ENCODE measurements around the gene CNGA1.

CNGA1 gene

GRCh38 chr4:47972721-47973120 lies 43.8 kb downstream of the CNGA1 start:
- H3K9ac ChIP-seq (ENCODE audit: low read depth, low read length), result no peak overlapping the region
- no peak overlapping the region for H2AFZ ChIP-seq (ENCODE audit: low read depth, low read length)
- no peaks in the 10 kb centered on the region for H3K27me3 ChIP-seq (ENCODE audit: insufficient read depth, low read length, poor library complexity)
- ATAC-seq (ENCODE audit: insufficient read depth, low read depth), result no peak
- no peak overlapping the region for H3K27ac ChIP-seq (ENCODE audit: low read length)
- DNase-seq, result no peak
- H3K4me2 ChIP-seq (ENCODE audit: insufficient read depth, low read length), result no peak overlapping the region
- no peak overlapping the region for H3K4me3 ChIP-seq (ENCODE audit: low read depth in 1 of 2, low read length in 2 of 2)
- no peaks in the 10 kb centered on the region for H3K36me3 ChIP-seq (ENCODE audit: insufficient read depth, low read length)
- no peaks in the 10 kb centered on the region for H3K4me1 ChIP-seq (ENCODE audit: insufficient read depth, low read length)
- no peaks in the 10 kb centered on the region for H4K20me1 ChIP-seq (ENCODE audit: insufficient read depth, low read length)
- no peak for TF ChIP-seq CTCF (IDR thresholded peaks at IDR 0.05; ENCODE audit: borderline replicate concordance, extremely low read depth, low read length, poor library complexity, severe bottlenecking)
- no peak for TF ChIP-seq EZH2 (IDR thresholded peaks at IDR 0.05; ENCODE audit: borderline replicate concordance, low read depth, low read length, severe bottlenecking)
- H3K79me2 ChIP-seq (ENCODE audit: insufficient read depth, low read length), result no peaks in the 10 kb centered on the region
- no peaks in the 10 kb centered on the region for H3K9me3 ChIP-seq (ENCODE audit: insufficient read depth, low read length, severe bottlenecking)

GRCh38 chr4:47972181-47972580 lies 44.3 kb downstream of the CNGA1 start:
- TF ChIP-seq CTCF (IDR thresholded peaks at IDR 0.05; ENCODE audit: borderline replicate concordance, extremely low read depth, low read length, poor library complexity, severe bottlenecking) (no peak), EZH2 (IDR thresholded peaks at IDR 0.05; ENCODE audit: borderline replicate concordance, low read depth, low read length, severe bottlenecking) (no peak)
- no peak overlapping the region for H3K9ac ChIP-seq (ENCODE audit: low read depth, low read length)
- H3K9me3 ChIP-seq (ENCODE audit: insufficient read depth, low read length, severe bottlenecking), result no peaks in the 10 kb centered on the region
- H3K27ac ChIP-seq (ENCODE audit: low read length), result no peak overlapping the region
- no peak overlapping the region for H3K4me3 ChIP-seq (ENCODE audit: low read depth in 1 of 2, low read length in 2 of 2)
- H3K79me2 ChIP-seq (ENCODE audit: insufficient read depth, low read length), result no peaks in the 10 kb centered on the region
- H3K36me3 ChIP-seq (ENCODE audit: insufficient read depth, low read length), result no peaks in the 10 kb centered on the region
- H2AFZ ChIP-seq (ENCODE audit: low read depth, low read length), result no peak overlapping the region
- no peak for DNase-seq
- H3K4me2 ChIP-seq (ENCODE audit: insufficient read depth, low read length), result no peak overlapping the region
- H3K4me1 ChIP-seq (ENCODE audit: insufficient read depth, low read length), result no peaks in the 10 kb centered on the region
- ATAC-seq (ENCODE audit: insufficient read depth, low read depth), result no peak
- H4K20me1 ChIP-seq (ENCODE audit: insufficient read depth, low read length), result no peaks in the 10 kb centered on the region
- no peaks in the 10 kb centered on the region for H3K27me3 ChIP-seq (ENCODE audit: insufficient read depth, low read length, poor library complexity)

GRCh38 chr4:47968847-47969246 lies 47.6 kb downstream of the CNGA1 start:
- Histone ChIP-seq H3K79me2 (ENCODE audit: insufficient read depth, low read length) (no peaks in the 10 kb centered on the region), H3K4me2 (ENCODE audit: insufficient read depth, low read length) (no peak overlapping the region), H3K27ac (ENCODE audit: low read length) (no peak overlapping the region), H3K27me3 (ENCODE audit: insufficient read depth, low read length, poor library complexity) (no peaks in the 10 kb centered on the region), H3K36me3 (ENCODE audit: insufficient read depth, low read length) (no peaks in the 10 kb centered on the region), H3K4me3 (ENCODE audit: low read depth in 1 of 2, low read length in 2 of 2) (no peak overlapping the region), H3K9ac (ENCODE audit: low read depth, low read length) (no peak overlapping the region), H3K4me1 (ENCODE audit: insufficient read depth, low read length) (no peaks in the 10 kb centered on the region), H3K9me3 (ENCODE audit: insufficient read depth, low read length, severe bottlenecking) (no peaks in the 10 kb centered on the region), H2AFZ (ENCODE audit: low read depth, low read length) (no peak overlapping the region), H4K20me1 (ENCODE audit: insufficient read depth, low read length) (no peaks in the 10 kb centered on the region)
- no peak for TF ChIP-seq CTCF (IDR thresholded peaks at IDR 0.05; ENCODE audit: borderline replicate concordance, extremely low read depth, low read length, poor library complexity, severe bottlenecking)
- TF ChIP-seq EZH2 (IDR thresholded peaks at IDR 0.05; ENCODE audit: borderline replicate concordance, low read depth, low read length, severe bottlenecking), result no peak
- ATAC-seq (ENCODE audit: insufficient read depth, low read depth) (no peak), DNase-seq (no peak)

- no peaks in the 10 kb centered on the region for H3K4me1 ChIP-seq (ENCODE audit: insufficient read depth, low read length)
- no peak overlapping the region for H3K4me3 ChIP-seq (ENCODE audit: low read depth in 1 of 2, low read length in 2 of 2)
- H3K79me2 ChIP-seq (ENCODE audit: insufficient read depth, low read length), result no peaks in the 10 kb centered on the region
- no peak overlapping the region for H2AFZ ChIP-seq (ENCODE audit: low read depth, low read length)
- no peak overlapping the region for H3K27ac ChIP-seq (ENCODE audit: low read length)
- no peaks in the 10 kb centered on the region for H3K27me3 ChIP-seq (ENCODE audit: insufficient read depth, low read length, poor library complexity)
- no peak overlapping the region for H3K9ac ChIP-seq (ENCODE audit: low read depth, low read length)
- DNase-seq (no peak), ATAC-seq (ENCODE audit: insufficient read depth, low read depth) (no peak)
- no peaks in the 10 kb centered on the region for H4K20me1 ChIP-seq (ENCODE audit: insufficient read depth, low read length)
- H3K9me3 ChIP-seq (ENCODE audit: insufficient read depth, low read length, severe bottlenecking), result no peaks in the 10 kb centered on the region
- TF ChIP-seq CTCF (IDR thresholded peaks at IDR 0.05; ENCODE audit: borderline replicate concordance, extremely low read depth, low read length, poor library complexity, severe bottlenecking) (no peak), EZH2 (IDR thresholded peaks at IDR 0.05; ENCODE audit: borderline replicate concordance, low read depth, low read length, severe bottlenecking) (no peak)
- H3K4me2 ChIP-seq (ENCODE audit: insufficient read depth, low read length), result no peak overlapping the region
- H3K36me3 ChIP-seq (ENCODE audit: insufficient read depth, low read length), result no peaks in the 10 kb centered on the region
These were observed 61.8 kb downstream of the CNGA1 start for GRCh38 chr4:47954677-47955076.
